ENCODE results near the gene IL20RB. TPM values are rescaled to one million over a fixed set of nuclear protein-coding genes. Genes with fewer than 3 reads are reported as not detected.

Gene IL20RB
- total and polyA plus RNA-seq, 4 donors = 0.60 to 1.2 (median 0.75) TPM

- Histone ChIP-seq H3K9me3 (ENCODE audit: control insufficient read depth, insufficient read depth, low read length) (no peaks in the 10 kb centered on the region), H3K36me3 (ENCODE audit: control insufficient read depth, insufficient read depth, low read length) (no peaks in the 10 kb centered on the region), H3K4me1 (ENCODE audit: control insufficient read depth, insufficient read depth, low read length) (no peaks in the 10 kb centered on the region), H3K27ac (ENCODE audit: low read depth, low read length) (no peak overlapping the region), H3K27me3 (ENCODE audit: control insufficient read depth, insufficient read depth, low read length) (no peaks in the 10 kb centered on the region), H3K4me3 (ENCODE audit: low read depth, low read length) (no peak overlapping the region)
- WGBS (ENCODE audit: insufficient coverage) = 74% methylated on average over 2 of the region's 2 CpGs
- no peak for DNase-seq (ENCODE audit: low read depth in 4 of 6, low spot score in 6 of 6)
Observed at GRCh38 chr3:137041251-137041650, 83.5 kb downstream of the IL20RB start.

DNA sequence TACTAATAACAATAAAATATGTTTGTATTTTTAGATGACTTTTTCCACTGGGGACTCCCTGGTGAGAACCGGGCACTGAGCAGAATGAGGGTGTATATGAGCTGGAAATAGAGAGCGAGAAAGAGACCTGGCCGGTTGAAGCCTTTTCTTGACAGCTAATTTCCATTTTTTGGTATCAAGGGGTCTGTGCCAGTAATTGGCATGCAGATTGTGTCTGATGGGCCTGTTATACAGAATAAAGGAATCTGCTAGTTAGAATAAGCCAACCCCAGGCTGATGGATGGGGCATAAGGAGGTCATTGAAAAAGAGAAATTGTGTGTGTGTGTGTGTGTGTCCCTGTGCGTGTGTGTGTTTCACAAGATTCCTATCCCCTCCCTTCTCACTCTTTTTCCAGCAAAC lies 83.9 kb downstream of the IL20RB start:
- Histone ChIP-seq H3K36me3 (ENCODE audit: control insufficient read depth, insufficient read depth, low read length) (no peaks in the 10 kb centered on the region), H3K4me1 (ENCODE audit: control insufficient read depth, insufficient read depth, low read length) (no peaks in the 10 kb centered on the region), H3K4me3 (ENCODE audit: low read depth, low read length) (no peak overlapping the region), H3K27me3 (ENCODE audit: control insufficient read depth, insufficient read depth, low read length) (no peaks in the 10 kb centered on the region), H3K27ac (ENCODE audit: low read depth, low read length) (no peak overlapping the region), H3K9me3 (ENCODE audit: control insufficient read depth, insufficient read depth, low read length) (no peaks in the 10 kb centered on the region)
- WGBS (ENCODE audit: insufficient coverage) = 33% methylated on average over 3 of the region's 4 CpGs
- DNase-seq (ENCODE audit: low read depth in 4 of 6, low spot score in 6 of 6) = peak in 2 of 6 donors; percentile 32 to 45

GRCh38 chr3:137046747-137047146 lies 89.0 kb downstream of the IL20RB start:
- 39% methylated on average over 2 of the region's 4 CpGs for WGBS (ENCODE audit: insufficient coverage)
- Histone ChIP-seq H3K9me3 (ENCODE audit: control insufficient read depth, insufficient read depth, low read length) (no peaks in the 10 kb centered on the region), H3K36me3 (ENCODE audit: control insufficient read depth, insufficient read depth, low read length) (no peaks in the 10 kb centered on the region), H3K27ac (ENCODE audit: low read depth, low read length) (no peak overlapping the region), H3K27me3 (ENCODE audit: control insufficient read depth, insufficient read depth, low read length) (no peaks in the 10 kb centered on the region), H3K4me1 (ENCODE audit: control insufficient read depth, insufficient read depth, low read length) (no peaks in the 10 kb centered on the region), H3K4me3 (ENCODE audit: low read depth, low read length) (no peak overlapping the region)
- DNase-seq (ENCODE audit: low read depth in 4 of 6, low spot score in 6 of 6) = no peak

DNA sequence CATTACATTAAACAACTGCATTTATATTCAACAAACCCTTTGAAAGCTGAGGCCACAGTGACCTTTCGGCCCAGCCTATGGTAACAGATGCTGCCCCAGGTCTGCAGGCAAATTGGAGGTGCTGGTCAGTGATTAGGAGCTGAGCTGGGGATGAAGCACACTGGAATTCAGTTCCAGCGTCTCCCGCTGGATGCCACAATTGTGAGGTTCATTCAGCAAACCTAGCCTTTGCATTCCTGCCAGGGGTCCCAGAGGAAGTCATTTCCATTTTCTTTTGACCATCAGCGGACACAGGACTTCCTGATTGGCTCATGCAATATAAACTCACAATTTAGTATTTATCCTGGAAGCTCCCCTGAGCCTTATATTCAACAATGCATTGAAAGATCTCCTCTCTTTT lies 89.5 kb downstream of the IL20RB start:
- H3K4me3 ChIP-seq (ENCODE audit: low read depth, low read length) = no peak overlapping the region
- no peaks in the 10 kb centered on the region for H3K36me3 ChIP-seq (ENCODE audit: control insufficient read depth, insufficient read depth, low read length)
- DNase-seq (ENCODE audit: low read depth in 4 of 6, low spot score in 6 of 6) = no peak
- 58% methylated on average over 3 of the region's 4 CpGs for WGBS (ENCODE audit: insufficient coverage)
- H3K27ac ChIP-seq (ENCODE audit: low read depth, low read length) = no peak overlapping the region
- no peaks in the 10 kb centered on the region for H3K4me1 ChIP-seq (ENCODE audit: control insufficient read depth, insufficient read depth, low read length)
- H3K27me3 ChIP-seq (ENCODE audit: control insufficient read depth, insufficient read depth, low read length) = no peaks in the 10 kb centered on the region
- no peaks in the 10 kb centered on the region for H3K9me3 ChIP-seq (ENCODE audit: control insufficient read depth, insufficient read depth, low read length)

DNA sequence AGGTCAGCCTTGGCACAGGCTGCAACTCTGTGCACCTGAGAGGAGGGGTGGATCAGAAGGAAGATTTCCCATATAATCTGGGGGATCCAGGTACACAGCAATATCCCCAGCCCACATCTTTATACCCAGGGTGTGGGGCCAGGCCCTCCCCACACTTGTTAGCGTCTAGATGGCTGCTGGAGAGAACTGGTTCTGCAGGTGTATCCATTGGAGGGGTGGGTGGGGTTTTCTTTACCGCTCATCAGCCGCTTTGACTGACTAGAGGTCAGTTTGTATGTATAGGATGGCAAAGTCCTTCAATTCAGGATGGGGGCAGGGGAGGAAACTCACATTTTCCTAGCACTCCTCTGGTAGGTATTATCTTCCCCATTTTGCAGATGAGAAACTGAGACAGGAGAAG lies 92.5 kb downstream of the IL20RB start:
- no CpG with 5 or more reads among the region's 3 CpGs for WGBS (ENCODE audit: insufficient coverage)
- H3K36me3 ChIP-seq (ENCODE audit: control insufficient read depth, insufficient read depth, low read length) = no peaks in the 10 kb centered on the region
- no peak for DNase-seq (ENCODE audit: low read depth in 4 of 6, low spot score in 6 of 6)

GRCh38 chr3:137052298-137052697 lies 94.5 kb downstream of the IL20RB start:
- Histone ChIP-seq H3K36me3 (ENCODE audit: control insufficient read depth, insufficient read depth, low read length) (no peaks in the 10 kb centered on the region), H3K9me3 (ENCODE audit: control insufficient read depth, insufficient read depth, low read length) (no peaks in the 10 kb centered on the region), H3K4me1 (ENCODE audit: control insufficient read depth, insufficient read depth, low read length) (no peaks in the 10 kb centered on the region), H3K4me3 (ENCODE audit: low read depth, low read length) (no peak overlapping the region), H3K27ac (ENCODE audit: low read depth, low read length) (no peak overlapping the region), H3K27me3 (ENCODE audit: control insufficient read depth, insufficient read depth, low read length) (no peaks in the 10 kb centered on the region)
- no peak for DNase-seq (ENCODE audit: low read depth in 4 of 6, low spot score in 6 of 6)
- WGBS (ENCODE audit: insufficient coverage) = no CpG with 5 or more reads among the region's 1 CpG

More for the DNA sequence above, 92.5 kb downstream of the IL20RB start:
- Histone ChIP-seq H3K9me3 (ENCODE audit: control insufficient read depth, insufficient read depth, low read length) (no peaks in the 10 kb centered on the region), H3K27me3 (ENCODE audit: control insufficient read depth, insufficient read depth, low read length) (no peaks in the 10 kb centered on the region), H3K4me1 (ENCODE audit: control insufficient read depth, insufficient read depth, low read length) (no peaks in the 10 kb centered on the region), H3K4me3 (ENCODE audit: low read depth, low read length) (no peak overlapping the region), H3K27ac (ENCODE audit: low read depth, low read length) (no peak overlapping the region)

Other genes starting within 250 kb of the IL20RB start
- 10 to 100 TPM; 57.0 to 77.4 TPM for gene STAG1, start 205.6 kb upstream of the IL20RB start, total RNA-seq
- gene STAG1, start 205.6 kb upstream of the IL20RB start, polyA plus RNA-seq (ENCODE audit: insufficient read length in 2 of 2) = 10 to 100 TPM; 24.8 to 32.9 TPM
- 10 to 100 TPM; 13.8 to 36.4 TPM for gene SLC35G2, start 138.9 kb upstream of the IL20RB start, total RNA-seq
- gene SLC35G2, start 138.9 kb upstream of the IL20RB start, polyA plus RNA-seq (ENCODE audit: insufficient read length in 2 of 2) = 10 to 100 TPM; 24.0 to 24.8 TPM
- 10 to 100 TPM; 39.7 to 40.3 TPM for gene NCK1, start 95.8 kb upstream of the IL20RB start, total RNA-seq
- gene NCK1, start 95.8 kb upstream of the IL20RB start, polyA plus RNA-seq (ENCODE audit: insufficient read length in 2 of 2) = 10 to 100 TPM; 27.7 to 28.6 TPM